ENCODE data around the gene NGEF. TPM values are rescaled to one million over a fixed set of nuclear protein-coding genes. Genes with fewer than 3 reads are reported as not detected.

NGEF gene
- total and polyA plus RNA-seq, 2 donors (not counting 1 experiment from before 2014, with no cell fraction given), result under 0.01 to 0.24 TPM

DNA sequence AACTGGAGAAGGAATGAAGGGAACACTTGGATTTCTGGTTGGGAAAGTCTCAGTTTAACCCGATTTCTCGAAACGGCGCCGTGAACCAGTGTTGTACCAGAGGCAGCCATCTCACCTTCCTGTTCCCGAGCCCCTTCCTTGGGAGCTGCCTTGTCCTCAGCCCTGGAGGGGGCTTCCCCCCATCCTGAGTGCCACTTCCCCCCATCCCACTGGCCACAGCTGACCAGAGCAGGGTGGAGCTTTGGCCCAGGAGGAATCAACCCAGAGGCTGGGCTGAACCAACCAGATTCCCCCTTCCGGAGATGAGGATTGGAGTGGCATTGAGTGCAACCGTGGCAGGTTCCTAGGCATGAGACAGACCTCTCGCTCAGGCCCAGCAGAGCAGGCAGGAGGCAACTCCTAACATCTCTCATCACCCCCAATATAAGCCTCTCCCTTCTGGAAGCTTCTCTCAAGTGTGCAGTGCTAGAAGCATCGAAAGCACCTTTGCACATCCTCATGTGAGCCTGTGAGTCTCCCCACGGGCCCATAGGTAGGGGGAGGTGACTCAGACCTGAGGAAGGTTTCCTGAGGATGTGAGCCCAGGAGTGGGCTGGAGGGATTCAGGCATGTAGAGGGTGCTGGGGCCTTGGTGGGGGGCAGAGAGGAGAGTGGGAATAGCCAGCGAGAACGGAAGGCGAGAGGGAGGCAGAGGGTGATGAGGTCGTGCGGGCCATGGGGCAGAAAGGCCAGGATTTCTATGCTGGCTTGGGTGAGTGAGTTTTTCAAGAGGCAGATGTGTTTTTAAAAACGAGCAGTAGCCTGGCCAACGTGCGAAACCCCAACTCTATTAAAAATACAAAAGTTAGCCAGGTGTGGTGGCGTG is 11.9 kb downstream of the NGEF start:
- TF ChIP-seq, protein P1, sequence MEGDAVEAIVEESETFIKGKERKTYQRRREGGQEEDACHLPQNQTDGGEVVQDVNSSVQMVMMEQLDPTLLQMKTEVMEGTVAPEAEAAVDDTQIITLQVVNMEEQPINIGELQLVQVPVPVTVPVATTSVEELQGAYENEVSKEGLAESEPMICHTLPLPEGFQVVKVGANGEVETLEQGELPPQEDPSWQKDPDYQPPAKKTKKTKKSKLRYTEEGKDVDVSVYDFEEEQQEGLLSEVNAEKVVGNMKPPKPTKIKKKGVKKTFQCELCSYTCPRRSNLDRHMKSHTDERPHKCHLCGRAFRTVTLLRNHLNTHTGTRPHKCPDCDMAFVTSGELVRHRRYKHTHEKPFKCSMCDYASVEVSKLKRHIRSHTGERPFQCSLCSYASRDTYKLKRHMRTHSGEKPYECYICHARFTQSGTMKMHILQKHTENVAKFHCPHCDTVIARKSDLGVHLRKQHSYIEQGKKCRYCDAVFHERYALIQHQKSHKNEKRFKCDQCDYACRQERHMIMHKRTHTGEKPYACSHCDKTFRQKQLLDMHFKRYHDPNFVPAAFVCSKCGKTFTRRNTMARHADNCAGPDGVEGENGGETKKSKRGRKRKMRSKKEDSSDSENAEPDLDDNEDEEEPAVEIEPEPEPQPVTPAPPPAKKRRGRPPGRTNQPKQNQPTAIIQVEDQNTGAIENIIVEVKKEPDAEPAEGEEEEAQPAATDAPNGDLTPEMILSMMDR (conservative IDR thresholded peaks at IDR 0.05 in 1 of 2, IDR thresholded peaks at IDR 0.05 in 1 of 2; ENCODE audit: low read depth in 1 of 2, low read length in 2 of 2), result no peak
- no peak for TF ChIP-seq EZH2 (IDR thresholded peaks at IDR 0.05; ENCODE audit: low read length, missing control alignments)
- Histone ChIP-seq H4K20me1 (ENCODE audit: control insufficient read depth, extremely low read depth, insufficient read depth, low read length) (no peaks in the 10 kb centered on the region), H3K4me2 (ENCODE audit: extremely low read depth, insufficient read depth, low read length) (no peak overlapping the region), H3K9ac (ENCODE audit: insufficient read depth, low read length) (no peak overlapping the region), H2AFZ (ENCODE audit: low read length) (no peak overlapping the region), H3K79me2 (ENCODE audit: control insufficient read depth, insufficient read depth, low read length) (no peaks in the 10 kb centered on the region), H3K4me3 (replicated peaks in 1 of 4; ENCODE audit: control extremely low read depth in 1 of 4, insufficient read depth in 1 of 4, low read depth in 3 of 4, low read length in 4 of 4) (no peak overlapping the region), H3K27me3 (ENCODE audit: control insufficient read depth, insufficient read depth, low read length) (peaks cover 5% of the 10 kb centered on the region), H3K27ac (ENCODE audit: insufficient read depth, low read length) (no peak overlapping the region), H3K9me3 (ENCODE audit: control insufficient read depth, insufficient read depth, low read depth, low read length) (no peaks in the 10 kb centered on the region), H3K36me3 (ENCODE audit: control insufficient read depth, insufficient read depth, low read length) (no peaks in the 10 kb centered on the region), H3K4me1 (ENCODE audit: control insufficient read depth, extremely low read depth, insufficient read depth, low read length) (no peaks in the 10 kb centered on the region)
- no peak for DNase-seq (ENCODE audit: low read depth in 2 of 2)

DNA sequence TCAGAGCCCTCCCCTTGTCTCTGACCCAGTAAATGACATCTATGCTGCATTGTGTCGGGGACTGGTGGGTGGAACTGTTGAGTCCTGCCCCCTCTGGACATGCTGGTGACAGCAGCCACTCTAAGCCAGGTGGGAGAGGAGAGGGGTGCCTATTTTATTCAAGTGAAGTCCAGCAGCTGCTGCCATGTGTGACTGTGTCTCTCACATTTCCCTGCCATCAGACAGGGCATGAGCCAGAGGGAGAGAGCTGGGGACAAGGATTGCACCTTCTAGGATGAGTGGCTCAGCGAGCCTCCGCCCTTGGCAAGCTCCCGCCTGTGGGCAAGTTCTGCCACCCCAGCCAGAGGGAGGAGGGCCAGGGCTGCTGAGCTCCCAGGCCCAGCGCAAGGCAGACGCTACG is 13.7 kb downstream of the NGEF start:
- H3K4me1 ChIP-seq (ENCODE audit: control insufficient read depth, extremely low read depth, insufficient read depth, low read length), result no peaks in the 10 kb centered on the region
- H3K27me3 ChIP-seq (ENCODE audit: control insufficient read depth, insufficient read depth, low read length), result peaks cover 5% of the 10 kb centered on the region
- no peaks in the 10 kb centered on the region for H3K79me2 ChIP-seq (ENCODE audit: control insufficient read depth, insufficient read depth, low read length)
- H4K20me1 ChIP-seq (ENCODE audit: control insufficient read depth, extremely low read depth, insufficient read depth, low read length), result no peaks in the 10 kb centered on the region
- H3K9ac ChIP-seq (ENCODE audit: insufficient read depth, low read length), result no peak overlapping the region
- TF ChIP-seq, protein P1 (conservative IDR thresholded peaks at IDR 0.05 in 1 of 2, IDR thresholded peaks at IDR 0.05 in 1 of 2; ENCODE audit: low read depth in 1 of 2, low read length in 2 of 2), result no peak
- TF ChIP-seq EZH2 (IDR thresholded peaks at IDR 0.05; ENCODE audit: low read length, missing control alignments), result no peak
- H3K4me3 ChIP-seq (replicated peaks in 1 of 4; ENCODE audit: control extremely low read depth in 1 of 4, insufficient read depth in 1 of 4, low read depth in 3 of 4, low read length in 4 of 4), result no peak overlapping the region
- H3K4me2 ChIP-seq (ENCODE audit: extremely low read depth, insufficient read depth, low read length), result no peak overlapping the region
- H3K36me3 ChIP-seq (ENCODE audit: control insufficient read depth, insufficient read depth, low read length), result no peaks in the 10 kb centered on the region
- no peak overlapping the region for H2AFZ ChIP-seq (ENCODE audit: low read length)
- no peak for DNase-seq (ENCODE audit: low read depth in 2 of 2)
- no peaks in the 10 kb centered on the region for H3K9me3 ChIP-seq (ENCODE audit: control insufficient read depth, insufficient read depth, low read depth, low read length)
- no peak overlapping the region for H3K27ac ChIP-seq (ENCODE audit: insufficient read depth, low read length)

DNA sequence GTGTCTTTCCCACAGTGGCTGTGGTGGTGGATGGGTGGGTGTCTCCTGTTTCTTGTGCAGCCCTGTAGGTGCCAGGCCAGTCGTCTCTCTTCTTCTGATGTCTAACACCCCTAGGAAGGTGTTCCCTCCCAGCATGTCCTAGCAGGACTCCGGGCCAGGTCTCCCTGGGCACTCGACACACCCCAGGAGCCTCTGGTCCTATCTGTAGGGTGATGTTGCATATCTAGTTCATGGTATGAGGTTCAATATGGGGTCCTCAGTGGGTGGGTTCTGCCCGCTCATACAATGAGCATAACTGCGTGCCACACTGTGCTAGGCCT is 14.4 kb downstream of the NGEF start:
- no peak for TF ChIP-seq EZH2 (IDR thresholded peaks at IDR 0.05; ENCODE audit: low read length, missing control alignments)
- TF ChIP-seq, protein P1 (conservative IDR thresholded peaks at IDR 0.05 in 1 of 2, IDR thresholded peaks at IDR 0.05 in 1 of 2; ENCODE audit: low read depth in 1 of 2, low read length in 2 of 2), result no peak
- Histone ChIP-seq H3K9me3 (ENCODE audit: control insufficient read depth, insufficient read depth, low read depth, low read length) (no peaks in the 10 kb centered on the region), H4K20me1 (ENCODE audit: control insufficient read depth, extremely low read depth, insufficient read depth, low read length) (no peaks in the 10 kb centered on the region), H3K9ac (ENCODE audit: insufficient read depth, low read length) (no peak overlapping the region), H3K36me3 (ENCODE audit: control insufficient read depth, insufficient read depth, low read length) (no peaks in the 10 kb centered on the region), H3K27ac (ENCODE audit: insufficient read depth, low read length) (no peak overlapping the region), H3K4me2 (ENCODE audit: extremely low read depth, insufficient read depth, low read length) (no peak overlapping the region), H3K4me1 (ENCODE audit: control insufficient read depth, extremely low read depth, insufficient read depth, low read length) (no peaks in the 10 kb centered on the region), H3K27me3 (ENCODE audit: control insufficient read depth, insufficient read depth, low read length) (peaks cover 2% of the 10 kb centered on the region), H3K4me3 (replicated peaks in 1 of 4; ENCODE audit: control extremely low read depth in 1 of 4, insufficient read depth in 1 of 4, low read depth in 3 of 4, low read length in 4 of 4) (no peak overlapping the region), H2AFZ (ENCODE audit: low read length) (no peak overlapping the region), H3K79me2 (ENCODE audit: control insufficient read depth, insufficient read depth, low read length) (no peaks in the 10 kb centered on the region)
- no peak for DNase-seq (ENCODE audit: low read depth in 2 of 2)

Data from fibroblast of lung (primary cell).